Limb (tissue), 2 donors: ENCODE results near the gene ZNF792.
"Not testable (repeated sequence)": the region's sequence is repeated elsewhere in the genome, so short reads cannot be mapped to it uniquely, and the experiment has no call there.

ENCODE experiments used
- DNase-seq, 2 donors: peaks; one replicate each; pipeline ENCODE4 v3.0.0-alpha.2; 2016; ENCODE audit errors: extremely low spot score in 2 of 2

ZNF792 gene

DNA sequence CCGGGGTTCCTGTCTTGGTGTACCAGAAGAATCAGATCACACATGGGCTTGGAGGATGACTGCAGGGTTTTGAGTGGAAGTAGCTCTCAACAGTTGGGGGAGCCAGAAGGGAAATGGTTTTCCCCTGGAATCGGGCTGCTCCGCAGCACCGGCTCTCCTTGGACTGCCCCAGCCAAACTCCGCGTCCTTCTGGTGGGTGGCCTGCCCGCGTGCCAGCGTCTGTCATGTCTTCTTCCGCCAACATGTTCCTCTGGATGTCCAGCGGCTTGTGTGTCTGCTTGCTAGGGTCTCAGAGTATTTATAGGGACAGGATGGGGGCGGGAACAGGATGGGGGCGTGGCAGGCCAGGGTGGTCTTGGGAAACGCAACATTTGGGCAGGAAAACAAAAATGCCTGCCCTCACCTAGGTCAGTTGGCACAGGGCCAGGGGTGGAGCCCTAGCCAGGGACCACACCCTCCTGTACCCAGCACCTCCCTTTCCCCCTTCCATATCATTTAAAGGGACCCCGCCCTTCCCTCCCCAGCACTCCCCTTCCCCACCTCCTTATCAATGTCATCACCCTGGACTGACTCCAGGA lies 38.7 kb downstream of the ZNF792 start:
- DNase-seq: peak in 1 of 2 donors; percentile 26

DNA sequence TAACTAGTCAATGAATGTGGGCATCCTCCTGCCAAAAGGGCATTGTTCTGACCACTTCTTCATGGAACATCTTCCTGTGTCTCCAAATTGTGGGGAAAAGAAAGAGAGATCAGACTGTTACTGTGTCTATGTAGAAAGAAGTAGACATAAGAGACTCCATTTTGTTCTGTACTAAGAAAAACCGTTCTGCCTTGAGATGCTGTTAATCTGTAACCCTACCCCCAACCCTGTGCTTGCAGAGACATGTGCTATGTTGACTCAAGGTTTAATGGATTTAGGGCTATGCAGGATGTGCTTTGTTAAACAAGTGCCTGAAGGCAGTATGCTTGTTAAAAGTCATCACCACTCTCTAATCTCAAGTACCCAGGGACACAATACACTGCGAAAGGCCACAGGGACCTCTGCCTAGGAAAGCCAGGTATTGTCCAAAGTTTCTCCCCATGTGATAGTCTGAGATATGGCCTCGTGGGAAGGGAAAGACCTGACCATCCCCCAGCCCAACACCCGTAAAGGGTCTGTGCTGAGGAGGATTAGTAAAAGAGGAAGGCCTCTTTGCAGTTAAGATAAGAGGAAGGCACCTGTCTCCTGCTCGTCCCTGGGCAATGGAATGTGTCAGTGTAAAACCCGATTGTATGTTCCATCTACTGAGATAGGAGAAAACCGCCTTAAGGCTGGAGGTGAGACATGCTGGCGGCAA lies 43.8 kb downstream of the ZNF792 start:
- DNase-seq: not testable (repeated sequence)

DNA sequence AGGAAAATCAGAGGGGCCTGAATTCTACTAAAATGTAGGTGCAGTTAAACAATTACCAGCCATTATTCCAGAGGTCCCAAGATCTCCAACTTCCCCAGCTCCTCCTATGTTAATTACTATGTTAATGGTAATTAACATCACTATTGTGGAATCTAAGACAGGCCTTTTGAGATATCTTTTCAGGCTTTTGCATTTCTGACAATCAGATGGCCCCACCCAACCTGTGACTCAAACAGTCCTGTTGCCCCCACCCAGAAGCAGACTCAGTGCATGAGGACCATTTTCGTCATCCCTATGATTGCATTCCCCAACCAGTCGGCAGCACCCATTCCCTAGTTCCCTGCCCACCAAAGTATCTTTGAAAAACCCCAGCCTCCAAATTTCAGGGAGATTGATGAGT lies 45.8 kb downstream of the ZNF792 start:
- no peak for DNase-seq

GRCh38 chr19:34917144-34917543 lies 46.9 kb downstream of the ZNF792 start:
- DNase-seq: not testable (repeated sequence)

DNA sequence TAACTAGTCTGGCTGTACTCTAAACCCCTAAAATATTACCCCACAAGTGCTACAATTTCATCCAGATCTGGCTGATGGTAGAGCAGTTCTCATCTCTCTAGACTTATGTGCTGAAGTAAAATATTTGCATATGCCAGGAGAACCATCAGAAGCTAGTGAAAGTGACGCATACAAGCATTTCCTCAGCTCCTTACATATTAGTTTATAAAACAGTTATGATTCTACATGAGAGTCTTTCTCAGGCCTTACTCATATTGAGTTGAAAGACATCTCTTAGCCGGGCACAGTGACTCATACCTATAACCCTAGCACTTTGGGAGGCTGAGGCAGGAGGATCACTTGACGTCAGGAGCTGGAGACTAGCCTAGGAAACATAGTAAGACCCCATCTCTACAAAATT lies 53.3 kb downstream of the ZNF792 start:
- DNase-seq: no peak
